Measurements from ENCODE around the gene GPC6. TPM values are rescaled to one million over a fixed set of nuclear protein-coding genes. Genes with fewer than 3 reads are reported as not detected.

GPC6 gene
- total and polyA plus RNA-seq, 10 donors: 0.22 to 9.3 (median 4.5) TPM

DNA sequence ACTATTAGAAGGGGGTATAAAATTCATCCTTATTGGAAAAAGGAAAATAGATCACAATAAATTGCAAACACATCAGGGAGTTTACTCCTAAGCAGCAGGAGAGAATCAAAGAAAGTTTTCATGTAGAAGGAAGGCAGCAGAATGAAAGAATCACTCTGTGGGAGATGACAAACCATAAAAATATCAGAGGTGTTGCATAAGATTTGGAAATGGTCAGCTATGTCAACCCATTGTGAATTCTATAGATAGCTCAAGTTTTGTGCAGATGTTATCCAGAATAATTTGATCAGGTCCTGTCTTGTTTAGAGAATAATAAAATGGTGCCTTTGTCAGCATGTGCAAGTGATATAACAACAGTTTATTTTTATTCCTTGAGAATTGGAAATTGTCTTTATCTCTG, 630.5 kb downstream of the GPC6 start:
- Histone ChIP-seq H3K27ac (no peak overlapping the region), H3K9me3 (no peaks in the 10 kb centered on the region), H3K27me3 (replicated peaks in 1 of 7) (no peaks in the 10 kb centered on the region), H3K4me3 (no peak overlapping the region), H3K36me3 (no peaks in the 10 kb centered on the region), H3K4me1 (no peaks in the 10 kb centered on the region)
- TF ChIP-seq POLR2AphosphoS5 (IDR thresholded peaks at IDR 0.05) (no peak), POLR2A (IDR thresholded peaks at IDR 0.05) (no peak)
- TF ChIP-seq, protein P1, sequence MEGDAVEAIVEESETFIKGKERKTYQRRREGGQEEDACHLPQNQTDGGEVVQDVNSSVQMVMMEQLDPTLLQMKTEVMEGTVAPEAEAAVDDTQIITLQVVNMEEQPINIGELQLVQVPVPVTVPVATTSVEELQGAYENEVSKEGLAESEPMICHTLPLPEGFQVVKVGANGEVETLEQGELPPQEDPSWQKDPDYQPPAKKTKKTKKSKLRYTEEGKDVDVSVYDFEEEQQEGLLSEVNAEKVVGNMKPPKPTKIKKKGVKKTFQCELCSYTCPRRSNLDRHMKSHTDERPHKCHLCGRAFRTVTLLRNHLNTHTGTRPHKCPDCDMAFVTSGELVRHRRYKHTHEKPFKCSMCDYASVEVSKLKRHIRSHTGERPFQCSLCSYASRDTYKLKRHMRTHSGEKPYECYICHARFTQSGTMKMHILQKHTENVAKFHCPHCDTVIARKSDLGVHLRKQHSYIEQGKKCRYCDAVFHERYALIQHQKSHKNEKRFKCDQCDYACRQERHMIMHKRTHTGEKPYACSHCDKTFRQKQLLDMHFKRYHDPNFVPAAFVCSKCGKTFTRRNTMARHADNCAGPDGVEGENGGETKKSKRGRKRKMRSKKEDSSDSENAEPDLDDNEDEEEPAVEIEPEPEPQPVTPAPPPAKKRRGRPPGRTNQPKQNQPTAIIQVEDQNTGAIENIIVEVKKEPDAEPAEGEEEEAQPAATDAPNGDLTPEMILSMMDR (IDR thresholded peaks at IDR 0.05 in 8 of 11, conservative IDR thresholded peaks at IDR 0.05 in 3 of 11): no peak
- intact Hi-C loops (cut with DNase I; ENCODE audit: low total_unique reads): no loop called here
- DNase-seq: no peak

DNA sequence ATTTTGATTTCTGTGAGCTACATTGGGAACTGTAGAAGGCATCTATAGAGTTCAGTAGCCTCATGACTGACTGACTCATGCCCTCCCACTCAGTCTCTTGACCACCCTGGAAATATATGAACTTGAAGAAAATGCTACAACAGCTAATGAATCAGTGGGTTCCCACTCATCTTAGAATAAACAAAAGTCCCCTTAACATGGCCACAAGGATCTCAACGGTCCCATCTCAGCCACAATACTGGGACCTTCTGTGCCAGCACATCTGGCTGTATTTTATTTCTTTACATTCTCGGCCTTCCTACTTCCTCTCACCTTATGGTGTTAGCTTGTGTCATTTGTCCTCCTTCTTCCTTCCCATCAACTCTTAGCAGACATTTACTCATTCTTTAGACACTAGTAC, 633.1 kb downstream of the GPC6 start:
- TF ChIP-seq POLR2A (IDR thresholded peaks at IDR 0.05): no peak
- no peak for TF ChIP-seq POLR2AphosphoS5 (IDR thresholded peaks at IDR 0.05)
- TF ChIP-seq, protein P1 (IDR thresholded peaks at IDR 0.05 in 8 of 11, conservative IDR thresholded peaks at IDR 0.05 in 3 of 11): no peak
- H3K4me3 ChIP-seq: no peak overlapping the region
- DNase-seq: no peak
- H3K27me3 ChIP-seq (replicated peaks in 1 of 7): no peaks in the 10 kb centered on the region
- intact Hi-C loops (cut with DNase I; ENCODE audit: low total_unique reads): no loop called here
- no peak overlapping the region for H3K27ac ChIP-seq
- no peaks in the 10 kb centered on the region for H3K36me3 ChIP-seq
- H3K4me1 ChIP-seq: no peaks in the 10 kb centered on the region
- WGBS, 5 donors: 66 to 91% (median 79%) methylated on average over 2 of the region's 2 CpGs
- H3K9me3 ChIP-seq: no peaks in the 10 kb centered on the region

DNA sequence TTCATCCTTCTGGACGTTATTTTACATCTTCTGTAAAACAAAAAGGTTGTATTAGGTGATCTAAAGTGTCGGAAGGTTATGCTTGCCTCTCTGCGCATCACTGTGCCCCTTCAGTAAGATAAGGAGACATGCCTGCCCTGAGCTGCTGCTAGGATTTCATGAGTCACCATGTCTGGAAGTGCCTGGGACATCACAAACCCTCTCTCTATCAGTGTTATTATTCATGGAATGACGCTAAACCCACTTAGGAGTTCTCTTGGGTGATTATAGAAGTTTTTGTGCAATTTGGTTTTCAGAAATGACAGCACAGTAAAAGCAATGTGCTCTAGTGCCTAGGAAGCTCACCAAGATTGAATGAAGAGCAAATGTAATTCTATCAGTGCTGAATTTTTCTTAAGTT, 635.2 kb downstream of the GPC6 start:
- intact Hi-C loops (cut with DNase I; ENCODE audit: low total_unique reads): no loop called here
- no peak overlapping the region for H3K27ac ChIP-seq
- H3K9me3 ChIP-seq: no peaks in the 10 kb centered on the region
- H3K27me3 ChIP-seq (replicated peaks in 1 of 7): no peaks in the 10 kb centered on the region
- H3K4me1 ChIP-seq: no peaks in the 10 kb centered on the region
- H3K36me3 ChIP-seq: no peaks in the 10 kb centered on the region
- TF ChIP-seq, protein P1 (IDR thresholded peaks at IDR 0.05 in 8 of 11, conservative IDR thresholded peaks at IDR 0.05 in 3 of 11): no peak
- TF ChIP-seq POLR2AphosphoS5 (IDR thresholded peaks at IDR 0.05) (no peak), POLR2A (IDR thresholded peaks at IDR 0.05) (no peak)
- no peak for DNase-seq
- no peak overlapping the region for H3K4me3 ChIP-seq
- 62 to 79% (median 78%) methylated on average over 4 of the region's 4 CpGs for WGBS, 5 donors

DNA sequence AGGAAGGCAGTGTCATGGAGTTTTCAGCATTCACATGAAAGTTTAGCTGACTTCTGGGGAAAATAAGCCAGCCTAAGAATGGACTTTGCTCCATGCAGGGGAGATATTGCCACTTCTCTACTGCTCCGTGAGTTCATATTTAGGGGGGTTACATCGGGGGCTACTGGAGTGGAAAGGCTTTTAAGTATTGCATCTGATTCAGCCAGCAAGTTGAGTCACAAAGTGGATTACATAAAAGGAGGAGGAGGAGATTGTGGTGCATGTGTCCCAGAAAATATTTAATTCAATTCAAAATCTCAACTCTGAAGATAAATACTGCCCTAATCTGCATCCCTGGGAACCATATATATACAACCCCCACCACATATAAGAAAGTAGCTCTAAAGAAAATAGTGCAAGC, 635.7 kb downstream of the GPC6 start:
- Histone ChIP-seq H3K9me3 (no peaks in the 10 kb centered on the region), H3K4me1 (no peaks in the 10 kb centered on the region), H3K27me3 (replicated peaks in 1 of 7) (no peaks in the 10 kb centered on the region), H3K36me3 (no peaks in the 10 kb centered on the region), H3K4me3 (no peak overlapping the region), H3K27ac (no peak overlapping the region)
- intact Hi-C loops (cut with DNase I; ENCODE audit: low total_unique reads): no loop called here
- TF ChIP-seq POLR2AphosphoS5 (IDR thresholded peaks at IDR 0.05) (no peak), POLR2A (IDR thresholded peaks at IDR 0.05) (no peak)
- TF ChIP-seq, protein P1 (IDR thresholded peaks at IDR 0.05 in 8 of 11, conservative IDR thresholded peaks at IDR 0.05 in 3 of 11): no peak
- no peak for DNase-seq
- WGBS, 5 donors: 76 to 92% (median 83%) methylated on average over 2 of the region's 2 CpGs
